HG02852 (cell line): ENCODE data around the gene UMAD1.

Experiments
- ATAC-seq: cut with Tn5 transposase; IDR thresholded peaks from one replicate; pipeline ENCODE4 v1.9.1; 2021; ENCODE audit warnings: mild to moderate bottlenecking, moderate library complexity; ENCODE audit not compliant: unreplicated experiment

UMAD1 gene

GRCh38 chr7:7869651-7870050, 229.1 kb downstream of the UMAD1 start:
- ATAC-seq = no peak

GRCh38 chr7:7870555-7870954, 230.0 kb downstream of the UMAD1 start:
- no peak for ATAC-seq

GRCh38 chr7:7876419-7876818, 235.9 kb downstream of the UMAD1 start:
- no peak for ATAC-seq

- ATAC-seq = no peak
Observed at GRCh38 chr7:7881581-7881980, 241.0 kb downstream of the UMAD1 start.

- no peak for ATAC-seq
Observed at GRCh38 chr7:7882888-7883287, 242.3 kb downstream of the UMAD1 start.

- no peak for ATAC-seq
Observed at GRCh38 chr7:7883394-7883793, 242.8 kb downstream of the UMAD1 start.

- ATAC-seq = no peak
Observed at GRCh38 chr7:7884855-7885254, 244.3 kb downstream of the UMAD1 start.

- no peak for ATAC-seq
Observed at GRCh38 chr7:7889791-7890568, 249.4 kb downstream of the UMAD1 start.

- no peak for ATAC-seq
Observed at GRCh38 chr7:7895004-7895650, 254.6 kb downstream of the UMAD1 start.

- ATAC-seq = no peak
Observed at GRCh38 chr7:7895754-7896153, 255.2 kb downstream of the UMAD1 start.

- ATAC-seq = no peak
Observed at GRCh38 chr7:7897509-7897908, 257.0 kb downstream of the UMAD1 start.

GRCh38 chr7:7897949-7898515, 257.5 kb downstream of the UMAD1 start:
- ATAC-seq = no peak

- no peak for ATAC-seq
Observed at GRCh38 chr7:7902845-7903244, 262.3 kb downstream of the UMAD1 start.

- ATAC-seq = no peak
Observed at GRCh38 chr7:7907306-7907705, 266.8 kb downstream of the UMAD1 start.

GRCh38 chr7:7908622-7909145, 268.1 kb downstream of the UMAD1 start:
- no peak for ATAC-seq

GRCh38 chr7:7909376-7909775, 268.8 kb downstream of the UMAD1 start:
- no peak for ATAC-seq

- no peak for ATAC-seq
Observed at GRCh38 chr7:7911369-7912123, 271.0 kb downstream of the UMAD1 start.

- no peak for ATAC-seq
Observed at GRCh38 chr7:7912937-7913336, 272.4 kb downstream of the UMAD1 start.

- no peak for ATAC-seq
Observed at GRCh38 chr7:7913504-7913903, 273.0 kb downstream of the UMAD1 start.

GRCh38 chr7:7914547-7914946, 274.0 kb downstream of the UMAD1 start:
- ATAC-seq = no peak

- no peak for ATAC-seq
Observed at GRCh38 chr7:7916064-7916463, 275.5 kb downstream of the UMAD1 start.
